Epithelial cell of esophagus (primary cell): ENCODE data around the gene MTMR12.

Experiments used
- DNase-seq: peaks from one replicate; pipeline ENCODE4 v3.0.0; 2010; ENCODE audit warnings: low read depth
- H3K4me3 ChIP-seq: 2 replicates; pipeline ENCODE4 v1.5.1; 2011; ENCODE audit warnings: mild to moderate bottlenecking, low read length, control low read depth
- TF ChIP-seq, protein P1 (sequence below): IDR thresholded peaks from 2 replicates; pipeline ENCODE4 v1.5.1; 2011; ENCODE audit warnings: low read depth, mild to moderate bottlenecking, low read length, control low read depth, inconsistent platforms; ENCODE audit not compliant: insufficient read depth; ENCODE audit errors: missing control alignments

Gene MTMR12

DNA sequence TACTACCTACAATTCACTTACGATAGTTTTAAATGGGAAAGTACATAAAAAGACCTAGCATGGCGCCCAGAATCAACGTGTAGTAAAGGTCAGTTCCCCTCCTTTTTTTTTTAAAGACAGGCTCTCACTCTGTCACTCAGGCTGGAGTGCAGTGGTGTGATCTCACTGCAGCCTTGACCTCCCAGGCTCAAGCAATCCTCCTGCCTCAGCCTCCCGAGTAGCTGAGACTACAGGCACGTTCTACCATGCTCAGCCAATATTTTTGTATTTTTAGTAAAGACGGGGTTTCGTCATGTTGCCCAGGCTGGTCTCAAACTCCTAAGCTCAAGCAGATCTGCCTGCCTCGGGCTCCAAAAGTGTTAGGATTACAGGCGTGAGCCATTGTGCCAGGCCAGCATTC is 40.7 kb upstream of the MTMR12 start:
- H3K4me3 ChIP-seq: no peak overlapping the region
- no peak for DNase-seq

DNA sequence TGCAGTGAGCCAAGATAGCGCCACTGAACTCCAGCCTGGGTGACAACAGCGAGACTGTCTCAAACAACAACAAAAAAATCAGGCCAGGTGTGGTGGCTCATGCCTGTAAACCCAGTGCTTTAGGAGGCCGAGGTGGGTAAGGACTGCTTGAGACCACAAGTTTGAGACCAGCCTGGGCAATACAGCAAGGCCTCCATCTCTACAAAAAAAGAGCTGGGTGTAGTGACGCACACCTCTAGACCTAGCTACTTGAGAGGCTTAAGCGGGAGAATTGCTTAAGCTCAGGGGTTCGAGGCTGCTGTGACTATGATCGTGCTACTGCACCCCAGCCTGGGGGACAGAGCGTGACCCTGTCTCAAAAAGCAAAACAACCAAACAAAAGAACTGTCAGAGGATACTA is 39.9 kb upstream of the MTMR12 start:
- DNase-seq: no peak
- no peak overlapping the region for H3K4me3 ChIP-seq
- TF ChIP-seq, protein P1, sequence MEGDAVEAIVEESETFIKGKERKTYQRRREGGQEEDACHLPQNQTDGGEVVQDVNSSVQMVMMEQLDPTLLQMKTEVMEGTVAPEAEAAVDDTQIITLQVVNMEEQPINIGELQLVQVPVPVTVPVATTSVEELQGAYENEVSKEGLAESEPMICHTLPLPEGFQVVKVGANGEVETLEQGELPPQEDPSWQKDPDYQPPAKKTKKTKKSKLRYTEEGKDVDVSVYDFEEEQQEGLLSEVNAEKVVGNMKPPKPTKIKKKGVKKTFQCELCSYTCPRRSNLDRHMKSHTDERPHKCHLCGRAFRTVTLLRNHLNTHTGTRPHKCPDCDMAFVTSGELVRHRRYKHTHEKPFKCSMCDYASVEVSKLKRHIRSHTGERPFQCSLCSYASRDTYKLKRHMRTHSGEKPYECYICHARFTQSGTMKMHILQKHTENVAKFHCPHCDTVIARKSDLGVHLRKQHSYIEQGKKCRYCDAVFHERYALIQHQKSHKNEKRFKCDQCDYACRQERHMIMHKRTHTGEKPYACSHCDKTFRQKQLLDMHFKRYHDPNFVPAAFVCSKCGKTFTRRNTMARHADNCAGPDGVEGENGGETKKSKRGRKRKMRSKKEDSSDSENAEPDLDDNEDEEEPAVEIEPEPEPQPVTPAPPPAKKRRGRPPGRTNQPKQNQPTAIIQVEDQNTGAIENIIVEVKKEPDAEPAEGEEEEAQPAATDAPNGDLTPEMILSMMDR: no peak

More for the DNA sequence above, 40.7 kb upstream of the MTMR12 start:
- TF ChIP-seq, protein P1: no peak

DNA sequence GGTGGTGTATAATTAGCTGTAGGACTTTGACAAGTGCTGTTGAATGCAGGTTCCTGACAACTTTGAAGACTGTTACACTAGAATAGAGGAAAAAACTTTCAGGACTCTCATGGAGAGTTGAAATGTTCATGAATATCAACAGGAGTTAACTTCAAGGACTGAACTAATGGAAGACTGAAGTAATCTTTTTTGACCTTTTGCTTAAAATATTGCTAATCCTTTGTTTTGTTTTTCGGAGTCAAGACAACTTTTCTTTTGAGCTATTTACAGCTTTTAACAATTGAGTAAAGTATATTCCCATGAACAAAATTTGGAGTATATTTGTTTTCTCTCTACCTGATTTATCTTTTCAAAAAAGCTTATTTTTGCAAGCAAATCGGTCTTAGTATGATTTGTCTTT is 34.1 kb upstream of the MTMR12 start:
- TF ChIP-seq, protein P1: no peak
- DNase-seq: no peak
- no peak overlapping the region for H3K4me3 ChIP-seq

DNA sequence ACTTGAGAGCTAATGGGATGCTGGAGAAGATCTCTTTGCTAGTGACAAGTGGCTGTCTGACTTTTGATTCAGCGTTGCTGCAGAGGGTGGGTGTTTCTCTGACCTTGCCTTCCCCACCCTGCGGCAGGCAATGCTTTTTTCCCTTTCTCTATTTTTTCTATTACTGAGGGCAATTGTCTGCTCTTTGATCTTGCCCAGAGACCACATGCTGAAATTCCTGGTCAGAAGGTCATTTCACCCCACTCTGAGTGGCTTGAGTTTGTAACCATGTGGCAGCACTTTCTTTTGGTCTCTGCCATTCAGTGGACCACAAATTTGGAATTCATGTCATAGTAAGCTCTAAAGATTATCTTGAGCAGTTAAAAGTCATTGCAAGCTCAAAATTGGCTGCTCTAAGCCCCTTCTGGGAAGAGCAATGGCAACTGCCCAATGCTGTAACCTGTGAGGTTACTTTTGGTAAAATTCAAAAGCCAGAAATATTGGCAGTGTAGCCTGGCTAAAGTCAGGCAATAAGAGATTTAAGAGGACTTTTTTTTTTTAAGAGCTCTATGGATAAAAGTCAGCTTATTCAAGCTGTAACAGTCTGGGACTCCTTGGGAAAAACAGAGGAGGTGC is 30.4 kb upstream of the MTMR12 start:
- H3K4me3 ChIP-seq: no peak overlapping the region
- no peak for DNase-seq
- TF ChIP-seq, protein P1: no peak

DNA sequence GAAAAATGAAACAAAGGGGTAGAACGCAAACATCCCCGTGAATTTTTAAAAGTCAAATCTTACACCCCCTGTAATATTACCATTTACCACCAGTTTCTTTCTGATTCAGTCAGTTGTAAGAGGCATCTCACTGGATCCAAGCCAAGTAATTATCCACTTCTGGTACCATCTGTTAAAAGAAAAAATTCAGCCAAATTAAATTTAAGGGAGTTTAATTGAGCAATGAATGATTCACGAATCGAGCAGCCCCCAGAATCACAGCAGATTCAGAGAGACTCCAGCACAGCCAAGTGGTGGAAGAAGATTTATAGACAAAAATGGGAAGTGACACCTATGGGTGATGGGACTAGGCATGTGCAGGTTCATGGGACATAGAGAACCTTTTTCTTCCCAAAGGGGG is 29.9 kb upstream of the MTMR12 start:
- H3K4me3 ChIP-seq: no peak overlapping the region
- no peak for DNase-seq
- TF ChIP-seq, protein P1: no peak

DNA sequence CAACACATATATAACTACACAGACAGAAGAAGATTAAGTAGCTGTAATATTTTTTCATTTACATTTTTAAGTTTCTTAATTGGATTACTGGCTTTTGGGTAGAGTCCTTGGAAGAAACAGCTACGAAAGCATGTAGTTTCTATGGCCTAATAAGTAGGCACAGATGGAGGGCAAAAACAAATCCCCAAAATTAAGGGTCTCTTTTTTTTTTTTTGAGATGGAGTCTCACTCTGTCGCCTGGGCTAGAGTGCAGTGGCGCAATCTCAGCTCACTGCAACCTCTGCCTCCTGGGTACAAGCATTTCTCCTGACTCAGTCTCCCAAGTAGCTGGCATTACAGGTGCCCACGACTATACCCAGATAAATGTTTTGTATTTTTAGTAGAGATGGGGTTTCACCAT is 27.1 kb upstream of the MTMR12 start:
- no peak for DNase-seq
- H3K4me3 ChIP-seq: no peak overlapping the region
- TF ChIP-seq, protein P1: no peak

DNA sequence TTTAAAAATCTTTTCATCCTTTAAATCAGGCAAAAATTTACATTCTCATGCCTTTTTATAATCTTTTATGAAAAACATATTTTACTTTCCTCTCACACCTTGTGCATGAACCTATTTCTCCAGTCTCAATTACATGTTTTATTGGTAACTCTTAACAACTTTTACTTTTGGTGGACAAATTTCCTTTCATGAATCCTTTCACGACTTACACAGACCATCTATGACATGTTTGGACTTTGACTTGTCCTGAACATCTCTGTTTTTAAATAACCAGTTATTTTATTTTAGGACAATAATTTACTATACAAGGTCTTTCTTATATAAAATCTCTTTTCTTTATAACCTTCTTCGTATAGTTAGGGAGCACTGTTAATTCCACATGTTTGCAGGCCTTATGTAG is 26.5 kb upstream of the MTMR12 start:
- no peak for DNase-seq
- TF ChIP-seq, protein P1: no peak
- H3K4me3 ChIP-seq: no peak overlapping the region
